ENCODE measurements around the gene PLAC8.
A peak's percentile ranks its signal among the peaks of the same experiment; 100 is the strongest.
"Not testable (repeated sequence)": the region's sequence is repeated elsewhere in the genome, so short reads cannot be mapped to it uniquely, and the experiment has no call there.

PLAC8 gene

GRCh38 chr4:83074086-83074704 lies 40.3 kb downstream of the PLAC8 start:
- DNase-seq (ENCODE audit: low spot score) = peak; percentile 52

- no peak for DNase-seq (ENCODE audit: low spot score)
Observed at GRCh38 chr4:83071116-83071515, 43.4 kb downstream of the PLAC8 start.

GRCh38 chr4:83067058-83067639 lies 47.4 kb downstream of the PLAC8 start:
- no peak for DNase-seq (ENCODE audit: low spot score)

- DNase-seq (ENCODE audit: low spot score) = no peak
Observed at GRCh38 chr4:83065266-83065665, 49.3 kb downstream of the PLAC8 start.

- no peak for DNase-seq (ENCODE audit: low spot score)
Observed at GRCh38 chr4:83062739-83063138, 51.8 kb downstream of the PLAC8 start.

- no peak for DNase-seq (ENCODE audit: low spot score)
Observed at GRCh38 chr4:83054928-83055327, 59.6 kb downstream of the PLAC8 start.

GRCh38 chr4:83048781-83049180 lies 65.7 kb downstream of the PLAC8 start:
- not testable (repeated sequence) for DNase-seq (ENCODE audit: low spot score)

GRCh38 chr4:83046693-83047473 lies 67.6 kb downstream of the PLAC8 start:
- no peak for DNase-seq (ENCODE audit: low spot score)

- DNase-seq (ENCODE audit: low spot score) = no peak
Observed at GRCh38 chr4:83043801-83044407, 70.6 kb downstream of the PLAC8 start.

GRCh38 chr4:83043157-83043556 lies 71.4 kb downstream of the PLAC8 start:
- DNase-seq (ENCODE audit: low spot score) = not testable (repeated sequence)

GRCh38 chr4:83040269-83040668 lies 74.3 kb downstream of the PLAC8 start:
- DNase-seq (ENCODE audit: low spot score) = no peak

Data from SK-N-DZ (cell line).